Ishikawa (cell line): Measurements from ENCODE around the gene ARHGAP32.

Experiments used
- CEBPB ChIP-seq: IDR thresholded peaks from 2 replicates; pipeline ENCODE4 v1.6.1; 2012
- CREB1 ChIP-seq: IDR thresholded peaks from 2 replicates; pipeline ENCODE4 v1.6.1; 2012; ENCODE audit warnings: low read depth
- EGR1 ChIP-seq: IDR thresholded peaks from 2 replicates; pipeline ENCODE4 v1.6.1; 2012
- EP300 ChIP-seq: IDR thresholded peaks from 2 replicates; pipeline ENCODE4 v1.6.1; 2012; ENCODE audit warnings: borderline replicate concordance
- FOXM1 ChIP-seq: IDR thresholded peaks from 2 replicates; pipeline ENCODE4 v1.6.1; 2012; ENCODE audit warnings: low read depth, borderline replicate concordance
- MAX ChIP-seq: IDR thresholded peaks from 2 replicates; pipeline ENCODE4 v1.6.1; 2012
- NFIC ChIP-seq: IDR thresholded peaks from 2 replicates; pipeline ENCODE4 v1.6.1; 2012
- RAD21 ChIP-seq: IDR thresholded peaks from 2 replicates; pipeline ENCODE4 v1.6.1; 2012; ENCODE audit warnings: low read depth
- REST ChIP-seq: IDR thresholded peaks from 2 replicates; pipeline ENCODE4 v1.6.1; 2012; ENCODE audit warnings: low read depth, mild to moderate bottlenecking
- TAF1 ChIP-seq: IDR thresholded peaks from 2 replicates; pipeline ENCODE4 v1.6.1; 2012; ENCODE audit warnings: low read depth, mild to moderate bottlenecking
- TCF12 ChIP-seq: IDR thresholded peaks from 2 replicates; pipeline ENCODE4 v1.6.1; 2012; ENCODE audit warnings: low read depth
- TEAD4 ChIP-seq: IDR thresholded peaks from 2 replicates; pipeline ENCODE4 v1.6.1; 2012
- USF1 ChIP-seq: IDR thresholded peaks from 2 replicates; pipeline ENCODE4 v1.6.1; 2012
- YY1 ChIP-seq: IDR thresholded peaks from 2 replicates; pipeline ENCODE4 v1.6.1; 2012; ENCODE audit warnings: low read depth
- ZBTB7A ChIP-seq: IDR thresholded peaks from 2 replicates; pipeline ENCODE4 v1.6.1; 2012; ENCODE audit warnings: low read depth

The ARHGAP32 gene

GRCh38 chr11:129048911-129049310, 143.2 kb downstream of the ARHGAP32 start:
- TF ChIP-seq TAF1 (no peak), EP300 (no peak), EGR1 (no peak), USF1 (no peak), MAX (no peak), TEAD4 (no peak), FOXM1 (no peak), YY1 (no peak), CREB1 (no peak), NFIC (no peak), TCF12 (no peak), RAD21 (no peak), ZBTB7A (no peak)

GRCh38 chr11:129045150-129045549, 147.0 kb downstream of the ARHGAP32 start:
- TF ChIP-seq CEBPB = no peak
- no peak for TF ChIP-seq TAF1
- no peak for TF ChIP-seq REST
- TF ChIP-seq YY1 = no peak
- TF ChIP-seq NFIC = no peak
- no peak for TF ChIP-seq RAD21
- TF ChIP-seq EP300 = no peak
- TF ChIP-seq EGR1 = no peak
- no peak for TF ChIP-seq ZBTB7A
- no peak for TF ChIP-seq TEAD4
- no peak for TF ChIP-seq CREB1
- TF ChIP-seq FOXM1 = no peak
- no peak for TF ChIP-seq TCF12
- TF ChIP-seq USF1 = no peak

GRCh38 chr11:129042503-129042902, 149.6 kb downstream of the ARHGAP32 start:
- TF ChIP-seq FOXM1 (no peak), TCF12 (no peak), YY1 (no peak), NFIC (no peak), CREB1 (no peak)

GRCh38 chr11:129041611-129042018, 150.5 kb downstream of the ARHGAP32 start:
- TF ChIP-seq CREB1 = no peak
- no peak for TF ChIP-seq NFIC
- no peak for TF ChIP-seq ZBTB7A
- TF ChIP-seq RAD21 = no peak
- TF ChIP-seq CEBPB = no peak
- no peak for TF ChIP-seq TAF1
- no peak for TF ChIP-seq REST
- TF ChIP-seq FOXM1 = no peak
- TF ChIP-seq TCF12 = no peak
- TF ChIP-seq EGR1 = no peak
- no peak for TF ChIP-seq EP300
- no peak for TF ChIP-seq TEAD4
- no peak for TF ChIP-seq USF1

GRCh38 chr11:129040934-129041333, 151.2 kb downstream of the ARHGAP32 start:
- TF ChIP-seq MAX = no peak
- no peak for TF ChIP-seq TEAD4
- TF ChIP-seq NFIC = no peak
- no peak for TF ChIP-seq RAD21
- no peak for TF ChIP-seq ZBTB7A
- TF ChIP-seq CREB1 = no peak
- TF ChIP-seq TAF1 = no peak
- no peak for TF ChIP-seq CEBPB
- no peak for TF ChIP-seq FOXM1
- no peak for TF ChIP-seq YY1
- no peak for TF ChIP-seq REST
- no peak for TF ChIP-seq EGR1
- no peak for TF ChIP-seq TCF12
- no peak for TF ChIP-seq USF1
